ENCODE data around the gene KASH5. TPM values are rescaled to one million over a fixed set of nuclear protein-coding genes. Genes with fewer than 3 reads are reported as not detected.
A peak's percentile ranks its signal among the peaks of the same experiment; 100 is the strongest.

KASH5 gene
- total and polyA plus RNA-seq, 2 of the 13 experiments (the other 11 are each of a cell fraction or from before 2014, with no cell fraction given): not detected

GRCh38 chr19:49417088-49417487, 29.0 kb downstream of the KASH5 start:
- BruUV-seq (replicated peaks): no TSS peak
- TF ChIP-seq, protein P1, sequence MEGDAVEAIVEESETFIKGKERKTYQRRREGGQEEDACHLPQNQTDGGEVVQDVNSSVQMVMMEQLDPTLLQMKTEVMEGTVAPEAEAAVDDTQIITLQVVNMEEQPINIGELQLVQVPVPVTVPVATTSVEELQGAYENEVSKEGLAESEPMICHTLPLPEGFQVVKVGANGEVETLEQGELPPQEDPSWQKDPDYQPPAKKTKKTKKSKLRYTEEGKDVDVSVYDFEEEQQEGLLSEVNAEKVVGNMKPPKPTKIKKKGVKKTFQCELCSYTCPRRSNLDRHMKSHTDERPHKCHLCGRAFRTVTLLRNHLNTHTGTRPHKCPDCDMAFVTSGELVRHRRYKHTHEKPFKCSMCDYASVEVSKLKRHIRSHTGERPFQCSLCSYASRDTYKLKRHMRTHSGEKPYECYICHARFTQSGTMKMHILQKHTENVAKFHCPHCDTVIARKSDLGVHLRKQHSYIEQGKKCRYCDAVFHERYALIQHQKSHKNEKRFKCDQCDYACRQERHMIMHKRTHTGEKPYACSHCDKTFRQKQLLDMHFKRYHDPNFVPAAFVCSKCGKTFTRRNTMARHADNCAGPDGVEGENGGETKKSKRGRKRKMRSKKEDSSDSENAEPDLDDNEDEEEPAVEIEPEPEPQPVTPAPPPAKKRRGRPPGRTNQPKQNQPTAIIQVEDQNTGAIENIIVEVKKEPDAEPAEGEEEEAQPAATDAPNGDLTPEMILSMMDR (CRISPR knock-in tag; IDR thresholded peaks at IDR 0.05): peak; percentile 6; the same call in 1 of the 2 replicates
- TF ChIP-seq, protein P2, sequence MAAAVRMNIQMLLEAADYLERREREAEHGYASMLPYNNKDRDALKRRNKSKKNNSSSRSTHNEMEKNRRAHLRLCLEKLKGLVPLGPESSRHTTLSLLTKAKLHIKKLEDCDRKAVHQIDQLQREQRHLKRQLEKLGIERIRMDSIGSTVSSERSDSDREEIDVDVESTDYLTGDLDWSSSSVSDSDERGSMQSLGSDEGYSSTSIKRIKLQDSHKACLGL (CRISPR knock-in tag; IDR thresholded peaks at IDR 0.05): no peak
- intact Hi-C loops (cut with micrococcal nuclease; ENCODE audit: unreplicated experiment): no loop called here
- WGBS (ENCODE audit: low lambda C conversion rate): 0% methylated on average over 4 of the region's 7 CpGs
- H3K4me2 ChIP-seq (ENCODE audit: low read depth, low read length): no peak overlapping the region
- ChIA-PET CTCF (ENCODE audit: low intra/inter-chr PET ratio, low total read pairs) (no interaction called here), POLR2A (no interaction called here)
- DNase-seq (ENCODE audit: low spot score) (no peak), FAIRE-seq (no peak), ATAC-seq (no peak)
- H3K9ac ChIP-seq (ENCODE audit: insufficient read depth, low read depth, low read length): no peak overlapping the region
- H3K27ac ChIP-seq (ENCODE audit: extremely low read length, insufficient read depth, low read length): no peak overlapping the region
- no peaks in the 10 kb centered on the region for H3K79me2 ChIP-seq (ENCODE audit: insufficient read depth, low read length)
- no peaks in the 10 kb centered on the region for H3K4me1 ChIP-seq (ENCODE audit: insufficient read depth, low read length)
- no peak overlapping the region for H2AFZ ChIP-seq (ENCODE audit: low read length)
- H3K27me3 ChIP-seq (ENCODE audit: control insufficient read depth in 1 of 2, insufficient read depth in 2 of 2, low read length in 2 of 2): peaks cover 16 to 87% of the 10 kb centered on the region in 2 experiments; a peak in 4 of 5 replicates
- no peaks in the 10 kb centered on the region for H3K9me3 ChIP-seq (ENCODE audit: low read length)
- no peaks in the 10 kb centered on the region for H3K36me3 ChIP-seq (replicated peaks in 1 of 2; ENCODE audit: control insufficient read depth in 1 of 2, insufficient read depth in 2 of 2, low read length in 2 of 2)
- in situ Hi-C loops (cut with HindIII; ENCODE audit: extremely low pct_ligation_motif_present, low pct_unique_long_range_greater_than_20kb): no loop called here
- no peak overlapping the region for H3K4me3 ChIP-seq (replicated peaks in 1 of 3; ENCODE audit: insufficient read depth in 1 of 3, low read depth in 2 of 3, low read length in 3 of 3)
- H4K20me1 ChIP-seq (ENCODE audit: insufficient read depth, low read length): no peaks in the 10 kb centered on the region

DNA sequence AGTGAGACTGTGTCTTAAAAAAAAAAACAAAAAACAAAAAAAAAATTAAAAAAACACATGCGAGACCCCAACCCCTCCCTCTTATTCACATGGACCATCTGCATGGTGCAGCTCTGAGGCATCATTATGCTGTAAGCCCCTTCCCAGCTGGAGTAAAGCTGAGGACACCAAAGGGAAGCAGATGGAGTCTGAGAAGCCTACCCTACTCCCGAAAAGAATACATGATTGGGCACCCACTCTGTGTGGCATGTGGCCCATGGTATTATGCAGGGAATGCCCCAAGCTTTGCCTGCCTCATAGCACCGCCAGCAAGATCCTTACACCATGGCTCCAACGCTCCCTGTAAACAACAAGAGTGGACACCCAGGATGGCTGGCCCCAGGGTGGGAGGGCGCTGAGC, 30.5 kb downstream of the KASH5 start:
- Histone ChIP-seq H3K4me1 (ENCODE audit: insufficient read depth, low read length) (no peaks in the 10 kb centered on the region), H3K27ac (ENCODE audit: extremely low read length, insufficient read depth, low read length) (no peak overlapping the region), H3K27me3 (ENCODE audit: control insufficient read depth in 1 of 2, insufficient read depth in 2 of 2, low read length in 2 of 2) (peaks cover 14 to 87% of the 10 kb centered on the region in 2 experiments; a peak in 4 of 5 replicates), H3K36me3 (replicated peaks in 1 of 2; ENCODE audit: control insufficient read depth in 1 of 2, insufficient read depth in 2 of 2, low read length in 2 of 2) (no peaks in the 10 kb centered on the region), H3K9me3 (ENCODE audit: low read length) (no peaks in the 10 kb centered on the region), H4K20me1 (ENCODE audit: insufficient read depth, low read length) (no peaks in the 10 kb centered on the region), H2AFZ (ENCODE audit: low read length) (no peak overlapping the region), H3K9ac (ENCODE audit: insufficient read depth, low read depth, low read length) (no peak overlapping the region), H3K4me3 (replicated peaks in 1 of 3; ENCODE audit: insufficient read depth in 1 of 3, low read depth in 2 of 3, low read length in 3 of 3) (no peak overlapping the region), H3K4me2 (ENCODE audit: low read depth, low read length) (no peak overlapping the region), H3K79me2 (ENCODE audit: insufficient read depth, low read length) (no peaks in the 10 kb centered on the region)
- CTCF ChIA-PET (ENCODE audit: low intra/inter-chr PET ratio, low total read pairs): no interaction called here
- in situ Hi-C loops (cut with HindIII; ENCODE audit: extremely low pct_ligation_motif_present, low pct_unique_long_range_greater_than_20kb) (no loop called here), intact Hi-C loops (cut with micrococcal nuclease; ENCODE audit: unreplicated experiment) (no loop called here)
- DNase-seq (ENCODE audit: low spot score) (no peak), FAIRE-seq (no peak), ATAC-seq (no peak)
- WGBS (ENCODE audit: low lambda C conversion rate): 4% methylated on average over 4 of the region's 5 CpGs
- TF ChIP-seq ZFAT (CRISPR knock-in tag; conservative IDR thresholded peaks at IDR 0.05): no peak
- TF ChIP-seq ZEB1 (IDR thresholded peaks at IDR 0.05; ENCODE audit: insufficient replicate concordance, low read depth): no peak
- TF ChIP-seq MNT (IDR thresholded peaks at IDR 0.05): peak; percentile 26; the same call in 1 of the 2 replicates
- no peak for TF ChIP-seq NFYC (CRISPR knock-in tag; IDR thresholded peaks at IDR 0.05)
- no peak for TF ChIP-seq LCORL (IDR thresholded peaks at IDR 0.05)
- no peak for TF ChIP-seq LCORL (CRISPR knock-in tag; IDR thresholded peaks at IDR 0.05)
- TF ChIP-seq, protein P3, sequence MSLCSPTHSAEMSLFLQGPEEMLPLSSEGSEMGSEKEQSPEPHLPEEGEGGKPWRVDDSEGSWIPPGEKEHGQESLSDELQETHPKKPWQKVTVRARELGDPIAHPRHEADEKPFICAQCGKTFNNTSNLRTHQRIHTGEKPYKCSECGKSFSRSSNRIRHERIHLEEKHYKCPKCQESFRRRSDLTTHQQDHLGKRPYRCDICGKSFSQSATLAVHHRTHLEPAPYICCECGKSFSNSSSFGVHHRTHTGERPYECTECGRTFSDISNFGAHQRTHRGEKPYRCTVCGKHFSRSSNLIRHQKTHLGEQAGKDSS (CRISPR knock-in tag; IDR thresholded peaks at IDR 0.05; ENCODE audit: borderline replicate concordance, low read depth): no peak
- TF ChIP-seq ZBTB7B (CRISPR knock-in tag; IDR thresholded peaks at IDR 0.05): no peak
- BruUV-seq (replicated peaks): no TSS peak
- POLR2A ChIA-PET: no interaction called here

Measured in HepG2 (cell line).